Endothelial cell of umbilical vein (primary cell): ENCODE results near the gene NLN. TPM values are rescaled to one million over a fixed set of nuclear protein-coding genes. Genes with fewer than 3 reads are reported as not detected.

Experiments
- BruUV-seq: library from RNA; stranded (reverse); fragments of 400-500 nt; replicated peaks from 2 replicates; lab custom pipeline; 2021; lab: Mats Ljungman, UMichigan
- CTCF ChIA-PET: fragments of 300-600, 350-600 bp; sonication (Branson Sonifier 250); formaldehyde crosslinking; loops from one replicate; lab custom pipeline; 2021; ENCODE audit warnings: antibody characterized with exemption, inconsistent platforms; lab: Charles Lee
- POLR2A ChIA-PET: fragments of 300-600, 350-600 bp; sonication (Branson Sonifier 250); formaldehyde crosslinking; loops from one replicate; lab custom pipeline; 2021; ENCODE audit warnings: antibody characterized with exemption, inconsistent platforms; lab: Charles Lee
- DNase-seq: peaks from one replicate; pipeline ENCODE4 v3.0.0-alpha.2; 2011; ENCODE audit warnings: low read depth, low spot score
- FAIRE-seq: peaks from 2 replicates; lab custom pipeline; 2011; peaks lifted over from hg19 to GRCh38; lab: Jason Lieb, UNC
- H2AFZ ChIP-seq: 2 replicates; pipeline ENCODE4 v1.6.0; 2012; ENCODE audit warnings: low read depth, low read length, control low read depth, inconsistent platforms
- H3K27ac ChIP-seq: 2 replicates; pipeline ENCODE4 v1.5.1; 2011; ENCODE audit warnings: low read depth, mild to moderate bottlenecking, control low read depth, low read length, moderate library complexity; ENCODE audit not compliant: insufficient read depth
- H3K27me3 ChIP-seq, 2 experiments: 2 replicates each; pipeline versions ENCODE4 v1.6.0 to v1.6.1; 2011; ENCODE audit warnings: low read length in 2 of 2, mixed read lengths in 1 of 2; ENCODE audit not compliant: control insufficient read depth in 2 of 2, insufficient read depth in 2 of 2
- H3K36me3 ChIP-seq, 2 experiments: 2 replicates in 1 of 2; 3 replicates in 1 of 2; pipeline ENCODE4 v1.5.1; 2011; ENCODE audit warnings: low read length in 2 of 2, mild to moderate bottlenecking in 1 of 2, moderate library complexity in 1 of 2; ENCODE audit not compliant: control insufficient read depth in 2 of 2, insufficient read depth in 2 of 2; ENCODE audit errors: extremely low read depth in 1 of 2
- H3K4me1 ChIP-seq: 3 replicates; pipeline ENCODE4 v1.5.1; 2011; ENCODE audit warnings: mild to moderate bottlenecking, low read length; ENCODE audit not compliant: control insufficient read depth, insufficient read depth; ENCODE audit errors: extremely low read depth
- H3K4me2 ChIP-seq: 2 replicates; pipeline ENCODE4 v1.6.1; 2011; ENCODE audit warnings: low read length, control low read depth, mixed read lengths; ENCODE audit not compliant: insufficient read depth
- H3K4me3 ChIP-seq, 3 experiments: fragments of 200-600 bp in 1 of 3; sonication (generic), shearing (Covaris generic) in 1 of 3; replicated peaks in 1 of 3; 2 replicates each; pipeline ENCODE4 v1.5.1; 2011 to 2016; ENCODE audit warnings: control low read depth in 3 of 3, low read length in 3 of 3, mild to moderate bottlenecking in 2 of 3, inconsistent platforms in 1 of 3, low read depth in 1 of 3, moderate library complexity in 1 of 3; ENCODE audit not compliant: insufficient read depth in 1 of 3
- H3K79me2 ChIP-seq: 2 replicates; pipeline ENCODE4 v1.6.0; 2012; ENCODE audit warnings: low read length, inconsistent platforms; ENCODE audit not compliant: control insufficient read depth, insufficient read depth
- H3K9ac ChIP-seq: replicated peaks from 2 replicates; pipeline ENCODE3; 2011; ENCODE audit warnings: low read length, control low read depth; ENCODE audit not compliant: insufficient read depth; ENCODE audit errors: extremely low read depth
- H3K9me1 ChIP-seq: replicated peaks from 3 replicates; pipeline ENCODE4 v1.6.0; 2011; ENCODE audit warnings: mild to moderate bottlenecking, low read length; ENCODE audit not compliant: control insufficient read depth, insufficient read depth; ENCODE audit errors: extremely low read depth
- H3K9me3 ChIP-seq: replicated peaks from 2 replicates; pipeline ENCODE4 v1.5.1; 2012; ENCODE audit warnings: low read length, inconsistent platforms; ENCODE audit not compliant: control insufficient read depth, insufficient read depth
- H4K20me1 ChIP-seq: replicated peaks from 2 replicates; pipeline ENCODE3; 2011; ENCODE audit warnings: mild to moderate bottlenecking, low read length; ENCODE audit not compliant: control insufficient read depth, insufficient read depth; ENCODE audit errors: extremely low read depth
- FOS ChIP-seq: IDR thresholded peaks from 2 replicates; pipeline ENCODE4 v1.6.1; 2011; ENCODE audit warnings: mild to moderate bottlenecking, low read length, moderate library complexity, borderline replicate concordance; ENCODE audit not compliant: insufficient read depth
- MYC ChIP-seq: IDR thresholded peaks from one replicate; pipeline ENCODE4 v1.6.1; 2011; ENCODE audit warnings: mild to moderate bottlenecking, low read depth, low read length
- POLR2AphosphoS5 ChIP-seq: IDR thresholded peaks from 2 replicates; pipeline ENCODE4 v1.6.1; 2012; ENCODE audit warnings: low read depth, mild to moderate bottlenecking, control low read depth, low read length, moderate library complexity; ENCODE audit not compliant: insufficient read depth
- dilution Hi-C: fragments of 300-500 bp; cut with MboI; formaldehyde crosslinking; loops from one replicate; pipeline ENCODE4 v1.15.0; 2019; ENCODE audit warnings: low sequenced_read_pairs; ENCODE audit not compliant: extremely low pct_ligation_motif_present
- intact Hi-C: fragments of 100-400 bp; cut with micrococcal nuclease; formaldehyde crosslinking; loops from one replicate; pipeline ENCODE4 v1.10.0; 2022
- polyA plus RNA-seq, 4 experiments: library from polyadenylated mRNA; depleted of rRNA in 3 of 4; stranded (reverse) in 3 of 4; unstranded in 1 of 4; fragments of >200 nt; gene quantifications; 2 replicates each; pipeline versions ENCODE4 v1.2.1 to v1.2.3, GENCODE V29; 2011 to 2012; ENCODE audit warnings: missing spikeins in 1 of 4
- total RNA-seq: library from RNA; stranded (reverse); gene quantifications from 2 replicates; pipeline ENCODE4 v1.2.3, GENCODE V29; 2021
- TF ChIP-seq, protein P1 (sequence below): IDR thresholded peaks from 2 replicates; pipeline ENCODE4 v1.6.1; 2011; ENCODE audit not compliant: insufficient read depth, insufficient read length

The NLN gene
- total and polyA plus RNA-seq, 2 donors (not counting 3 experiments of a cell fraction or from before 2014, with no cell fraction given): 14.2 to 63.3 TPM

DNA sequence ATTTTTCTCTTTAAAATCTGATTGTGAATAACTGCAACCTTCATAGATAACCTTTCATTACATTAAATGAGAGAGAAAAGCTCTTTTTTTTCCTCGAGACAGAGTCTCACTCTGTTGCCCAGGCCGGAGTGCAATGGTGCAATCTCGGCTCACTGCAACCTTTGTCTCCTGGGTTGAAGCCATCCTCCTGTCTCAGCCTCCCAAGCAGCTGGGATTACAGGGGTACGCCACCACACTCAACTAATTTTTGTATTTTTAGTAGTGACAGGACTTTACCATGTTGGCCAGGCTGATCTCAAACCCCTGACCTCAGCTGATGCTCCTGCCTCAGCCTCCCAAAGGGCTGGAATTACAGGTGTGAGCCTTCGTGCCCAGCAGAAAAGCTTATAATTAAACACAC is 134.5 kb downstream of the NLN start:
- ChIA-PET POLR2A (no interaction called here), CTCF (no interaction called here)
- no peaks in the 10 kb centered on the region for H3K9me1 ChIP-seq
- dilution Hi-C loops: no loop called here
- intact Hi-C loops: no loop called here
- peaks cover 5% of the 10 kb centered on the region for H3K4me1 ChIP-seq
- H3K36me3 ChIP-seq: no peaks in the 10 kb centered on the region
- FAIRE-seq: no peak
- BruUV-seq: no TSS peak
- H3K79me2 ChIP-seq: no peaks in the 10 kb centered on the region
- DNase-seq: no peak
- H3K9ac ChIP-seq: no peak overlapping the region
- no peaks in the 10 kb centered on the region for H4K20me1 ChIP-seq
- no peaks in the 10 kb centered on the region for H3K9me3 ChIP-seq
- TF ChIP-seq MYC (no peak), POLR2AphosphoS5 (no peak)
- TF ChIP-seq, protein P1, sequence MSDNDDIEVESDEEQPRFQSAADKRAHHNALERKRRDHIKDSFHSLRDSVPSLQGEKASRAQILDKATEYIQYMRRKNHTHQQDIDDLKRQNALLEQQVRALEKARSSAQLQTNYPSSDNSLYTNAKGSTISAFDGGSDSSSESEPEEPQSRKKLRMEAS: no peak
- no peak overlapping the region for H3K27ac ChIP-seq
- no peaks in the 10 kb centered on the region for H3K27me3 ChIP-seq
- H2AFZ ChIP-seq: no peak overlapping the region
- H3K4me3 ChIP-seq: no peak overlapping the region
- no peak overlapping the region for H3K4me2 ChIP-seq

DNA sequence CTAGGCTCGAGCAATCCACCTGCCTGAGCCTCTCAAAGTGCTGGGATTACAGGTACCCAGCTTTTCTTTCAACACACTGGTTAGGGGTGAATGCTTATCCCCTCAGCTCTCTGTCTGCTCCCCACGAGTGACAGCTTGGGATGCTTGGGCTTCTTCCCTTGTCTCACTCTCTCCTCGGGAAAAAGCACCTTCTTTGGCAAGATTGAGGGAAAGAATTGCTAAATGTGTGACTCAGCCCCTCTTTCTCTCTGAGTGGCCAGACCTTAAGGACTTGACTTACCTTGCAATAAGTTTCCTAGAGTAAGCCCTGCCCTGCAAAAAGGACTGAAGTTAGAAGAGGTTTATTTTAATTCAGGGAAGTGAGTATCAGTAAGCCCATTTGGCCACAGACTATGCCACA is 136.3 kb downstream of the NLN start:
- intact Hi-C loops: no loop called here
- no peaks in the 10 kb centered on the region for H3K79me2 ChIP-seq
- no peak for TF ChIP-seq FOS

More for the DNA sequence above, 136.3 kb downstream of the NLN start:
- H3K27me3 ChIP-seq: no peaks in the 10 kb centered on the region
- H4K20me1 ChIP-seq: no peaks in the 10 kb centered on the region
- H3K9ac ChIP-seq: no peak overlapping the region
- ChIA-PET POLR2A (no interaction called here), CTCF (interaction anchor here (1.5 kb wide), 1 partner anchor 13 kb away, joined by 3 read pairs; no protein-coding TSS in a partner anchor)
- no TSS peak for BruUV-seq
- no peaks in the 10 kb centered on the region for H3K9me3 ChIP-seq
- dilution Hi-C loops: no loop called here
- peaks cover 5% of the 10 kb centered on the region for H3K4me1 ChIP-seq
- FAIRE-seq (no peak), DNase-seq (no peak)
- no peaks in the 10 kb centered on the region for H3K9me1 ChIP-seq
- H3K4me3 ChIP-seq: no peak overlapping the region
- no peak overlapping the region for H2AFZ ChIP-seq
- H3K36me3 ChIP-seq: no peaks in the 10 kb centered on the region
- no peak overlapping the region for H3K4me2 ChIP-seq
- H3K27ac ChIP-seq: no peak overlapping the region
